NK-92 (cell line): ENCODE results near the gene VEZF1.

Source experiments
- DNase-seq: peaks from one replicate; lab custom pipeline; 2025; ENCODE audit not compliant: unreplicated experiment; lab: John Stamatoyannopoulos, UW

The VEZF1 gene

GRCh38 chr17:57929386-57929785 lies 58.7 kb downstream of the VEZF1 start:
- DNase-seq: no peak

- no peak for DNase-seq
Observed at GRCh38 chr17:57928928-57929327, 59.1 kb downstream of the VEZF1 start.

- DNase-seq: no peak
Observed at GRCh38 chr17:57927048-57927723, 60.9 kb downstream of the VEZF1 start.

GRCh38 chr17:57926723-57927047 lies 61.4 kb downstream of the VEZF1 start:
- no peak for DNase-seq

GRCh38 chr17:57925361-57925990 lies 62.6 kb downstream of the VEZF1 start:
- DNase-seq: no peak

GRCh38 chr17:57924677-57925076 lies 63.4 kb downstream of the VEZF1 start:
- no peak for DNase-seq
